Transverse colon (tissue), 4 donors: Measurements from ENCODE around the gene ATP6AP1. TPM values are rescaled to one million over a fixed set of nuclear protein-coding genes. Genes with fewer than 3 reads are reported as not detected.
A peak's percentile ranks its signal among the peaks of the same experiment; 100 is the strongest.

Experiments used
- DNase-seq: peaks from one replicate; pipeline ENCODE4 v3.0.0-alpha.2; 2019
- H3K27ac ChIP-seq, 4 donors: fragments of 200-600 bp; sonication (generic); 2 replicates each; pipeline ENCODE4 v1.5.1; 2016 to 2018; ENCODE audit warnings: inconsistent platforms in 4 of 4
- H3K27me3 ChIP-seq: fragments of 200-600 bp; sonication (generic); 2 replicates; pipeline ENCODE4 v1.5.1; 2017; ENCODE audit warnings: inconsistent platforms
- H3K36me3 ChIP-seq, 4 donors: fragments of 200-600 bp; sonication (generic); 2 replicates each; pipeline ENCODE4 v1.5.1; 2017 to 2019; ENCODE audit warnings: inconsistent platforms in 4 of 4
- H3K4me1 ChIP-seq, 4 donors: fragments of 200-600 bp; sonication (generic); 2 replicates each; pipeline ENCODE4 v1.5.1; 2017 to 2020; ENCODE audit warnings: inconsistent platforms in 4 of 4
- H3K4me3 ChIP-seq, 4 donors: fragments of 200-600 bp; sonication (generic); 1 replicate in 1 of 4; 2 replicates in 3 of 4; pipeline versions ENCODE4 v1.5.1 to v1.6.1; 2017 to 2019; ENCODE audit warnings: inconsistent platforms in 4 of 4
- H3K9me3 ChIP-seq, 2 donors: fragments of 200-600 bp; sonication (generic); 2 replicates each; pipeline ENCODE4 v1.5.1; 2017 to 2019; ENCODE audit warnings: inconsistent platforms in 2 of 2
- CTCF ChIP-seq, 5 experiments: fragments of 200-600 bp in 3 of 5; fragments of 450-650 bp in 2 of 5; sonication (generic) in 3 of 5; IDR thresholded peaks; 1 replicate in 2 of 5; 2 replicates in 3 of 5; pipeline ENCODE4 v1.5.1; 2016 to 2017; ENCODE audit warnings: antibody characterized with exemption in 5 of 5, inconsistent platforms in 3 of 5, mild to moderate bottlenecking in 2 of 5, moderate library complexity in 1 of 5
- EP300 ChIP-seq: sonication (generic); formaldehyde crosslinking; IDR thresholded peaks from one replicate; pipeline ENCODE4 v1.6.1; 2017; ENCODE audit warnings: antibody characterized with exemption, low read depth
- POLR2A ChIP-seq: fragments of 450-650 bp; IDR thresholded peaks from one replicate; pipeline ENCODE4 v1.6.1; 2016; ENCODE audit warnings: antibody characterized with exemption, mild to moderate bottlenecking, moderate library complexity
- POLR2AphosphoS5 ChIP-seq, 3 donors: sonication (generic); formaldehyde crosslinking; IDR thresholded peaks; one replicate each; pipeline ENCODE4 v1.6.1; 2016; ENCODE audit warnings: antibody characterized with exemption in 3 of 3
- WGBS, 2 donors: methylation state at CpG; one replicate each; pipeline ENCODE4 v1.1.5; 2018; ENCODE audit warnings: low coverage in 1 of 2; 5-methylcytosine and 5-hydroxymethylcytosine counted together
- in situ Hi-C, 4 donors: fragments of 200-750 bp; cut with MboI; loops; one replicate each; pipeline versions ENCODE4 v1.15.0 to v1.15.1; 2017; ENCODE audit warnings: low sequenced_read_pairs in 3 of 4, low pct_ligation_motif_present in 1 of 4, low pct_unique_long_range_greater_than_20kb in 1 of 4
- intact Hi-C: fragments of 100-400 bp; cut with DNase I; formaldehyde crosslinking; loops from one replicate; pipeline ENCODE4 v1.15.1; 2023; ENCODE audit warnings: low total_unique reads
- total RNA-seq, 4 donors: library from RNA; depleted of rRNA; stranded (reverse); fragments of >200 nt; gene quantifications; one replicate each; pipeline ENCODE4 v1.1.0, GENCODE V29; 2016

Gene ATP6AP1
- total RNA-seq, 4 donors from 2014 or later, result 26.5 to 118 (median 61.7) TPM

GRCh38 chrX:154380153-154380552 is 48.3 kb upstream of the ATP6AP1 start:
- H3K4me3 ChIP-seq, result peak overlapping the region; percentile 62 to 92 (median 80)

GRCh38 chrX:154380787-154381186 is 47.7 kb upstream of the ATP6AP1 start:
- Histone ChIP-seq H3K4me3 (peak overlapping the region in 1 of 4 donors; percentile 73), H3K36me3 (no peaks in the 10 kb centered on the region), H3K27me3 (no peaks in the 10 kb centered on the region), H3K4me1 (peaks cover 0 to 17% (median 7%) of the 10 kb centered on the region in 4 donors), H3K9me3 (no peaks in the 10 kb centered on the region), H3K27ac (peak overlapping the region; percentile 95 to 99 (median 96))
- no peak for DNase-seq
- in situ Hi-C loops (no loop called here), intact Hi-C loops (no loop called here)
- WGBS, 2 donors, result 79% methylated on average over 14 of the region's 14 CpGs; no CpG with 5 or more reads in 1 of the 2 donors
- TF ChIP-seq EP300 (no peak), POLR2AphosphoS5 (IDR thresholded peaks at IDR 0.05) (no peak), CTCF (IDR thresholded peaks at IDR 0.05) (no peak), POLR2A (no peak)

More at GRCh38 chrX:154380153-154380552, 48.3 kb upstream of the ATP6AP1 start:
- no peaks in the 10 kb centered on the region for H3K36me3 ChIP-seq
- H3K27me3 ChIP-seq, result no peaks in the 10 kb centered on the region
- in situ Hi-C loops, result no loop called here
- WGBS, 2 donors, result 55% methylated on average over 6 of the region's 13 CpGs; no CpG with 5 or more reads in 1 of the 2 donors
- DNase-seq, result no peak
- intact Hi-C loops, result no loop called here
- TF ChIP-seq POLR2A (no peak), EP300 (no peak), POLR2AphosphoS5 (IDR thresholded peaks at IDR 0.05) (no peak), CTCF (IDR thresholded peaks at IDR 0.05) (no peak)
- peaks cover 0 to 17% (median 7%) of the 10 kb centered on the region in 4 donors for H3K4me1 ChIP-seq
- H3K27ac ChIP-seq, result peak overlapping the region; percentile 95 to 99 (median 96)
- no peaks in the 10 kb centered on the region for H3K9me3 ChIP-seq

- Histone ChIP-seq H3K36me3 (no peaks in the 10 kb centered on the region), H3K4me1 (peaks cover 0 to 17% (median 7%) of the 10 kb centered on the region in 4 donors), H3K27me3 (no peaks in the 10 kb centered on the region), H3K27ac (peak overlapping the region in 2 of 4 donors; percentile 97 to 99), H3K4me3 (no peak overlapping the region), H3K9me3 (no peaks in the 10 kb centered on the region)
- intact Hi-C loops (no loop called here), in situ Hi-C loops (no loop called here)
- WGBS, 2 donors, result 51% methylated on average over 6 of the region's 6 CpGs; no CpG with 5 or more reads in 1 of the 2 donors
- DNase-seq, result no peak
- TF ChIP-seq CTCF (IDR thresholded peaks at IDR 0.05), result no peak
These were observed 47.2 kb upstream of the ATP6AP1 start for GRCh38 chrX:154381271-154381670.

- 72 to 100% methylated on average over 1 to 11 of the region's 11 CpGs for WGBS, 2 donors
- Histone ChIP-seq H3K27me3 (no peaks in the 10 kb centered on the region), H3K4me3 (no peak overlapping the region), H3K9me3 (no peaks in the 10 kb centered on the region), H3K4me1 (peaks cover 0 to 17% (median 7%) of the 10 kb centered on the region in 4 donors), H3K36me3 (no peaks in the 10 kb centered on the region), H3K27ac (no peak overlapping the region)
- in situ Hi-C loops, result no loop called here
- no peak for DNase-seq
- intact Hi-C loops, result no loop called here
- TF ChIP-seq CTCF (IDR thresholded peaks at IDR 0.05), result no peak
- no peak for TF ChIP-seq POLR2AphosphoS5 (IDR thresholded peaks at IDR 0.05)
- no peak for TF ChIP-seq POLR2A
- TF ChIP-seq EP300, result no peak
These were observed 45.9 kb upstream of the ATP6AP1 start for GRCh38 chrX:154382483-154383069.
